ENCODE measurements around the gene COL18A1. TPM values are rescaled to one million over a fixed set of nuclear protein-coding genes. Genes with fewer than 3 reads are reported as not detected.

The COL18A1 gene
- polyA plus RNA-seq, 3 donors = 90.2 to 118 (median 92.3) TPM

- no peak for DNase-seq (ENCODE audit: low read depth in 3 of 3, low spot score in 2 of 3)
These were observed 59.3 kb downstream of the COL18A1 start for GRCh38 chr21:45464309-45464708.

DNA sequence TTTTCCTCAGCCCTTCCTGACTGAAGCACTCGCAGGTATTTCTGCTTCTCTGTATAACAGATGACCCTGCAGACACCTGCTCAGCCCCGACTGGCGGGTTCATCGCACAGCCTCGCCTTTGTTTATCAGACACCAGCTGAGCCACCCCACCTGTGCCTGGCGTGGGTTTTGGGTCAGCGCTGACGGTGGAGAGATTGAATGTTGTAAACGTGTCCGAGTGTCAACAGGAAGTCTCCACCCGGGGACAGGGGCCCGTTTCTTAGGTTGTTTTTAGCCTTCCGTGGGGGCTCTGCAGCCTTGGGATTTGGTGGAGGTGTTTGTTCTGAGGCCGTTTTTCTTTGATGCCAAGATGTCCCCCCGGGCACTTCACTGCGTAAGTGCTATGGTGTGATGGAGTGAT lies 60.1 kb downstream of the COL18A1 start:
- no peak for DNase-seq (ENCODE audit: low read depth in 3 of 3, low spot score in 2 of 3)

DNA sequence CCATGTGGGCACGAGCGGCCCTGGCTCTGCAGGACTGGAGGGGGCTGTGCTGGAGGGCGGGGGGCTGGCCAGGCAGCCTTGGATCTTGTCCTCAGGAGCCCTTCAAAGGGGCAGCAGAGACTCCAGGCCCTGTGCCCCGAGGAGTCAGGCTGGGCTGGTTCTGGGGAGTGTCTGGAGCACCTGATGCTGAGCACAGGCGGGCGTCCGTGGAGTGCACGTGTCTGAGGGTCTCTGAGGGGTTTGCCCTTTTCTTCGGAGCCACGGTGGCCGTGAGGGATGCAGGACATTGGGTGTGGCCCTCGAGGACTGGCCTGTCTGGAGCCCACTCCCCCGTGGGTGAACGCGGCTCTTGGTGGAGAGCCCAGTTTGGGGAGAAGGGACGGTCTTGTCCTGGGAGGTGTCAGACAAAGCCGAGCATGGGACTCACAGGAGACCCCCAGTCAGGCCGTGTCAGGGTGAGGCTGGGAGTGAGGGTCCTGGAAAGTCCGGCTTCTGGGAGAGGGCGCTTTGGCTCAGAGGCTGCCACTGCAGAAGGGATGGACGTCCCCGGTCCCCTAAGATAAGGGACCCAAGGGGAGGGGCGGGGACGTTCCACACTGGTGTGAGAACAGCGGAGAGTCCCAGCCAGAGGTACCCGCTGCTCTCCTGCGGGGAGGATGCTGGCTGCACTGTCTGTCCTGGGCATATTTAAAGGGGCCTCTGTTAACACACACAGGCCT lies 60.8 kb downstream of the COL18A1 start:
- no peak for DNase-seq (ENCODE audit: low read depth in 3 of 3, low spot score in 2 of 3)

DNA sequence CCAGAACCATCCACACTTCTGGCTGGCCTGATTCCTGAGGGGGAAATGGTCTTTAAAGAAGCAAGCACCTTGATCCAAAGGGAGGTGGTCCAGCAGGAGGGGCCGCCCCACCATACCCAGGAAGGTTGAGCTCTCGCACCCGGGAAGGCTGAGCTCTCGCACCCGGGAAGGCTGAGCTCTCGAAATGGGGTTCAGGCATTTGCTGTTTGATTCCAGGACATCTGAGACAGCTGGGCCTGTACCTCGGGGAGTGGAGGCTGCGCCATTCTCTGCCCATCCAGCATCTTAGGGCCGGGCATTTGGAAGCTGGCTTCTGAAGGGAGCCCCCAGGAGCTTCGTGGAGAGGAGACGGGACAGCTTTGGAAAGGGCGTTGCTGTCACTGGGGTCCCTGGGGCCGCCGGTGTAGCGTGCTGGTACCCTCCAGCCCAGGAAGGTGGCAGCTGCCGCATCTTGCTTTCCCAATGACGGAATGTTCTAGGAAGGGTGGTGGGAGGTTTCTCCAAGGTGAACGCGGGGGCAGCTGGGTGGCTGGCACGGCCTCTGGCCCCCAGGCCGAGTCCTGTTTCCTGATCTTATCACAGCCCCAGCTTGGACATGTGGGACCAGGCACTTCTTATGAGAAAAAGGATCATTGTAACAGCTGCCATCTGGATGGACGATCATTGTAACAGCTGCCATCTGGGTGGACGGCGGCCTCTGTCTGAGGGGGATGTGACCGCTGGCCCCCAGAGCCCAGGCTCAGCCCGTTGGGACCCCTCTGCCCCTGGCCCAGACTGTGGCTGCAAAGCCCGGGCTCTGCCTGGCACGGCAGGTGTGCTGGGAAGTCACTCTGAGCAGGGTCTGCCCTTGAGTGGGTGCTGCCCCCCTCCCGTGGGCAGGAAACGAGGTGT lies 61.6 kb downstream of the COL18A1 start:
- no peak for DNase-seq (ENCODE audit: low read depth in 3 of 3, low spot score in 2 of 3)

- DNase-seq (ENCODE audit: low read depth in 3 of 3, low spot score in 2 of 3) = no peak
These were observed 62.3 kb downstream of the COL18A1 start for GRCh38 chr21:45467221-45467779.

- no peak for DNase-seq (ENCODE audit: low read depth in 3 of 3, low spot score in 2 of 3)
These were observed 63.3 kb downstream of the COL18A1 start for GRCh38 chr21:45468051-45468970.

DNA sequence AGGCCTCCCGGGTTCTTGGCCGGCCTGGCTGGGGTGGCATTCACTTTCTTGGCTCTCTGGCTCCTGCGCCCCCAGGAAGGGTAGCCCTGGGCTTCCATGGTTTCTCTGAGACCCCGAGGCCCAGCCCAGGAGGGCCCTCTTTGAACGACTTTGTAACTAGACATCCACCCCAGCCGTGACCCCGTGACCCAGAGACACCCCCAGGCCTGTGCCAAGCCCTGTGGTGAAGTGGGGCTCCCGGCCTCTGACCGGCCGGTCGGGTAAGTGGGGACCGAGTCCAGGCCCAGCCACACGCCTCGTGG lies 64.0 kb downstream of the COL18A1 start:
- DNase-seq (ENCODE audit: low read depth in 3 of 3, low spot score in 2 of 3) = no peak

DNA sequence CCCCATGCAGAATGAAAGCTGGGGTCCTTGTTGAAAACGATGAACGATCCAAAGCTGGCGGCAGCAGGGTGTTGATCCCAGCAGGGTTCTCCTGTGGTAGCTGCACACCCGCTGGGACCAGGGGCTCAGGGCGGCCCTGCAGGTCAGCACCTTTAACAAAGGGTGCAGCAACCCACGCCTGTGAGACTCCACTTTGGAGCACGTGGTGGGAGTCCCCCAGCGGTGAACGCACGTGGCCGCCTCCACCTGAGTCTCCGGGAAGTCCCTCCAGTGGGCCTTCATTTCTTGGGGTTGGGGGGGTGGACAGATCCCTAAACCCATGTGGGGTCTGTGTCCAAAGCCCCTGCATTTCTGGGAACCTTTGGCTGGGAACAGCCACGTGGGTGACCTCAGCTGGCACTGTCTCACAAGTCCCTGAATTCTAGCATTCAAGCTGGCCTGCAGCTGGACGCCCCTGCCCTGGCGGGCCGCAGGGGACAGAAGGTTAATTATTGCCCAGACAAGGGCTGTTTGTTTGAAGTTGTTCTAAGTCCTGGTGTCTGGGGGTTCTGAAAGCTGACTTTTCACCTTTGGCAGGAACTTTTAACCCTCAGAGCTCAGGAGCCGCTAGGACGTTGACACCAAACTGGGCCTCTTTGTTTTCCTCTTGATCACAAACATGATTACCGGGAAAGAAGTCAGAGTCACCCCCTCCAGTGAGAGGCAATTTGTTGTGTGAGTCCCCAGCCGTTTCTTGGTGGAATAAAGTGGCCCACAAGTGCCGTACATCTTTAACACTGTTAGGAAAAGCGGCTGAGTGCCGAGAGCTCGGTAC lies 64.5 kb downstream of the COL18A1 start:
- DNase-seq (ENCODE audit: low read depth in 3 of 3, low spot score in 2 of 3) = no peak

DNA sequence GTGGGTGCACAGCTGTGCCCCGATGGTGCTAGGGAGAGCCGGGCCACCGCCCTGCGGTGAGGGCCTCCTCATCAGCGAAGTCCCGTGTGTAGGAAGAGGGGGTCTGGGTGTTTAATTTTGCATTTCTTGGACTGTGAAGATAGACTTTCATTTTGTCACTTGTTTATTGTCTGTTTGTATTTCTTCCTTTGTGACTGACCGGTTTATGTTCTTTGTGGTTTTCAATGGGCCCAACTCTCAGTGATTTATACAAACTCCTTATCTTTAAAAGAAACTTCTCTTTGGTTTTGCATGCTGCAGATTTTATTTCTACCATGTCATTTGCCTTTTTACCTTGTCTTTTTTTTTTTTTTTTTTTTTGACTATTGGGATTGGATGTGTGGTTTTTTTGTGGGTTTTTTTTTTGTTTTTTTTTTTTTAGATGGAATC lies 65.1 kb downstream of the COL18A1 start:
- no peak for DNase-seq (ENCODE audit: low read depth in 3 of 3, low spot score in 2 of 3)

DNA sequence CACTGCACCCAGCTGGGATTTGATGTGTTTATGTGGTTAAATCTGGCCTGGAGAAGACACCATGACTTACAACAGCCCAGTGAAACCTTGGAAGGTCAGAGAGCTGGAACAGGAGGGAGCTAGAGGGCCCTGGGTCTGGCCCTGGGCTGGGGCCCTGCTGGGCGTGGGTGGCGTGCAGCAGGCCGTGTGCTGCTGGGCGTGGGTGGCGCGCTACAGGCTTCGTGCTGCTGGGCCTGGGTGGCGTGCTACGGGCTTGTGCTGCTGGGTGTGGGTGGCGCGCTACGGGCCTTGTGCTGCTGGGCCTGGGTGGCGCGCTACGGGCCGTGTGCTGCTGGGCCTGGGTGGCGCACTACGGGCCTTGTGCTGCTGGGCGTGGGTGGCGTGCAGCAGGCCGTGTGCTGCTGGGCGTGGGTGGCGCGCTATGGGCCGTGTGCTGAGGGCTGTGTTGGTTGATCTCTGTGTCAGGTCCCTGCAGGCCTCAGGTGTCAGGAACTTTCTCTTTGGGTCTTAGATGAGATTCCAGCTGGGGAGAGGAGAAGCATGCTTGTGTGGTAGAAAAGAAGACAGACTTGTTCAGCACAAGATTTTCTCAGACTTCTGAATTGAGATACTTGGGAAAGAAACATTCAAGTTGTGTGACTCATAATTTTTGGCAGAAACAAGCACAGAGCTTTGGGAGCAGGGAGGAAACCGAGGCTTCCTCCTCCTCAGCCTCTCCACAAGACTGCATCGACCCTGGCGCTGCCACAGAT lies 66.0 kb downstream of the COL18A1 start:
- no peak for DNase-seq (ENCODE audit: low read depth in 3 of 3, low spot score in 2 of 3)

GRCh38 chr21:45471525-45472221 lies 66.7 kb downstream of the COL18A1 start:
- no peak for DNase-seq (ENCODE audit: low read depth in 3 of 3, low spot score in 2 of 3)

DNA sequence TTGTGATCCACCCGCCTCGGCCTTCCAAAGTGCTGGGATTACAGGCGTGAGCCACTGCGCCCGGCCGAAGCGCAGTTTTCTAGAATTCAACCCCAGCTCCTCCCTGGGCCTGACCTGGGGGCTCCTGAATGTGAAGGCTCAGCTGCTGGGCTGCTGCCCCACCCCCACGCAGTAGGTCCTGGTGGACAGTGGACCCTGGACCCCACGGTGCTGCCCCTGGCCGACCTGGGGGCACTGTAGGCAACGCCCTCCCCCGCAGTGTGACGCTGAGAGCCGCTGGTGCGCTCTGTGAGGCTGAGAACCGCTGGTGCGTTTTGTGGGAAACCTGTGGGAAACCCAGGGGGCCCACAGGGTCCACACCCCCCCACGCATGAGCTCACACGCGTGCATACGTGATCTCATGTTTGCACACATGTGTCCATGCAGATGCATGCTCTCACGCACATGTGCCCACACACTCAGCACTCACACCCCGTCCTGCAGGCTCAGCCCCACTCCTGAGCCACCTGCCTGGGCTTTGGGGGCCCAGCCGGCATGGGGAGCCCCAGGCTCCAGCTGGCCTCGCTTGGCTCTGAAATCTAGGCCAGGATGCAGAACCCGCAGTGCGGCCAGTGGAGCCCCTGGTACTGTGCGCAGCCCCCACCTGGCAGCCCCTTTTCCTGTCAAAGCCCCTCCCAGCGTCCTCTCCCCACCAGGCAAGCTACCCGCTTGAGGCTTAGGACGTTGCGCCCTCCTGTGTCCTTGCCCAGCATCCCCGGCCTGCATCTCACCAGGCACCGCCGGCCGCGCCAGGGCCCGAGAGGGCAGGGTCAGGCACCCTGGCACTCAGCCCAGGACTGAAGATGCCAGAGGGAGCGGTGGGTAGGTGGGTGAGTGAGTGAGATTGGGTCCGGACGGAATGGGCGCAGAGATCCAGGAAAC lies 67.7 kb downstream of the COL18A1 start:
- no peak for DNase-seq (ENCODE audit: low read depth in 3 of 3, low spot score in 2 of 3)

DNA sequence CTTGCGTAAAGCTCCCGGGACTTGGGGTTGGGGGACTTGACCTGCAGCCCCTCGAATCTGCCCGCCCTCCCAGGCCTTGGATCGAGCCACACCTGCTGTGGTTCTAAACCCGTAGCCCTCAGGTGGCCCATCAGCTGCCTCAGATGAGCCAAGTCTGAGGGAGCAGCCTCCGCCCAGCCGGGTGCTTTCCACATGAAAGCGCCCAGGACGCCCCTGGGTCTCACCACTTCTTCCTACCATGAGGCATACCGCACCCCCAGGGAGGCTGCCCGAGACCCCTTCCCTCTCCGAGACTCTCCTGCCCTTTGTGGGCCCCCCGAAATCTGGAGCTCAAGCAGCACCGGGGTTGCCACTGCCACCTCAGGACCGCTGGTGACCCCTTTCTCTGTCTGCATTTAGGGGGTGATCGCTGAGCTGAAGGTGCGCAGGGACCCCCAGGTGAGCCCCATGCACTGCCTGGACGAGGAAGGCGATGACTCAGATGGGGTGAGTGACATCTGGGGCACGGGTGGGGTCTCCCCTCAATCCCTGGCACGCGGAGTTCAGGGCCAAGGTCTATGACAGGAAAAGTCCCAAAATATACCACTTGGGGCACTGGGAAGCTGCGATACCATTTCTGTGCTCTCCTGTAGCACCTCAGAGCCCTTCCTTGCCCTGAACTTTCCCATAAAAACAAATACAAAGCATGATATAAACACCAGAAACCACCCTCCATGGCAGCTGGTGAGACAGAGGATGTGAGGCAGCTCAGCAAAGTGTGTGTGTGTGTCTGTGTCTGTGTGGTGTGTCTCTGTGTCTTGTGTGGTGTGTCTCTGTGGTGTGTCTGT lies 68.7 kb downstream of the COL18A1 start:
- no peak for DNase-seq (ENCODE audit: low read depth in 3 of 3, low spot score in 2 of 3)

DNA sequence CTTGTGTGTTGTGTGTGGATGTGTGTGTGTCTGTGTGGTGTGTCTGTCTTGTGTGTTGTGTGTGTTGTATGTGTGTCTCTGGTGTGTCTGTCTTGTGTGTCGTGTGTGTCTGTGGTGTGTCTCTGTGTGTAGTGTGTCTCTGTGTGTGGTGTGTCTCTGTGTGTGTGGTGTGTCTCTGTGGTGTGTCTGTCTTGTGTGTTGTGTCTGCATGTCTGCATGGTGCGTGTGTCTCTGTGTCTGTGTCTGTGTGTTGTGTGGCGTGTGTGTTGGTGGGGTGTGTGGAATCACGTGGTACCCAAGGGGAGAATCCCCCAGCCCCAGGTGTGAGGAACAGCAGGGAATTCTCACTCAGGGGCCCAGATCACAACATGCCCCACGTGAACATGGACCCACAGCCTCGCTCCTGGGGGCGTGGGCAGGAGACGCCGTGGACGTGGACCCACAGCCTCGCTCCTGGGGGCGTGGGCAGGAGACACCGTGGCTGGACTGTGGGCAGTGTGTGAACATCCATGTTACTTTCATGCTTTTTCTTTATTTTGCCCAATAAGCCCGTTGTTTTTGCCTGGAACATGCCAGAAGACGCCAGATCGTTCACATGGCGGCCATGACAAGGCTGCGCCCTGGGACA lies 69.5 kb downstream of the COL18A1 start:
- no peak for DNase-seq (ENCODE audit: low read depth in 3 of 3, low spot score in 2 of 3)

DNA sequence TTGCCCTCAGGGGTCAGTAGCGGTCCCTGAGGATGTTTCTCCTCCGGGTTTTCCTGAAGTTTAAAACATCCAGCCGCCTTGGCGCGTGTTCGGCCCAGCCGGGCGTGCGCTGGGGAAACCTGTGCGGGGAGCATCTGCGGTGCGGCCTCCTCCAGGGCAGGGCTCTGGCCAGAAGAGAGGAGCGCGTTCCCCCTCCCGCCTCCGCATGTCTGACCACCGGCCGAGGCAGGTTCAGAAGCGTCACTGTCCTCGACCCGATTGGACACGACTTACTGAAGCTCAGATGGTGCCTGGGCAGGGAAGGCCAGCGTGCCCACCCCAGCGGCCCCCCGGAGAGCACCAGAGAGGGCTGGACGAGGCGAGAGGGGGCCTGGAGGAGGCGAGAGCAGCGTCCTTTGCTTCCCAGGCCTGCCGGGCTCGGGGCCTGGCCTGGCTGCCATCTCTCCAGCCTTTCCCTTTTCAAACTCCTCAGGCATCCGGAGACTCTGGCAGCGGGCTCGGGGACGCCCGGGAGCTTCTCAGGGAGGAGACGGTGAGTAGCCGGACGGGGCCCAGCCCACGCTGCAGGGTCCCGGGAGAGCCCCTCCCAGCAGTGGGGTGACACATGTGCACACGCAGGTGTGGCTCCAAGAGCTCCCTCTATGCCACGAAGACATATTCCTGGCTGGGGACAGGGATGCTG lies 70.2 kb downstream of the COL18A1 start:
- DNase-seq (ENCODE audit: low read depth in 3 of 3, low spot score in 2 of 3) = no peak

All from right renal cortex interstitium (tissue), 3 donors.